Colon (tissue), 2 donors: ENCODE results near the gene TMEM200A.
A peak's percentile ranks its signal among the peaks of the same experiment; 100 is the strongest.

ENCODE experiments used
- FAIRE-seq: peaks from 2 replicates; lab custom pipeline; 2012; peaks lifted over from hg19 to GRCh38; lab: Jason Lieb, UNC
- donor health status: control.
- donor health status: control.

The TMEM200A gene

GRCh38 chr6:130377915-130378314, 12.1 kb downstream of the TMEM200A start:
- FAIRE-seq, result peak; percentile 43

GRCh38 chr6:130379223-130379622, 13.4 kb downstream of the TMEM200A start:
- FAIRE-seq, result no peak

- no peak for FAIRE-seq
Observed at GRCh38 chr6:130381012-130381411, 15.2 kb downstream of the TMEM200A start.

GRCh38 chr6:130381459-130382380, 15.9 kb downstream of the TMEM200A start:
- FAIRE-seq, result no peak

GRCh38 chr6:130382872-130383490, 17.2 kb downstream of the TMEM200A start:
- no peak for FAIRE-seq

GRCh38 chr6:130385064-130385695, 19.4 kb downstream of the TMEM200A start:
- no peak for FAIRE-seq

- no peak for FAIRE-seq
Observed at GRCh38 chr6:130389142-130389541, 23.3 kb downstream of the TMEM200A start.

- FAIRE-seq, result no peak
Observed at GRCh38 chr6:130390890-130391289, 25.1 kb downstream of the TMEM200A start.

- FAIRE-seq, result no peak
Observed at GRCh38 chr6:130393306-130393705, 27.5 kb downstream of the TMEM200A start.

GRCh38 chr6:130394246-130394645, 28.4 kb downstream of the TMEM200A start:
- no peak for FAIRE-seq

GRCh38 chr6:130395164-130395563, 29.3 kb downstream of the TMEM200A start:
- FAIRE-seq, result peak; percentile 24

GRCh38 chr6:130396722-130397121, 30.9 kb downstream of the TMEM200A start:
- FAIRE-seq, result no peak

GRCh38 chr6:130405549-130405948, 39.7 kb downstream of the TMEM200A start:
- FAIRE-seq, result no peak

GRCh38 chr6:130407032-130407431, 41.2 kb downstream of the TMEM200A start:
- no peak for FAIRE-seq

- FAIRE-seq, result no peak
Observed at GRCh38 chr6:130409418-130410100, 43.7 kb downstream of the TMEM200A start.

- no peak for FAIRE-seq
Observed at GRCh38 chr6:130411481-130411880, 45.7 kb downstream of the TMEM200A start.

GRCh38 chr6:130412556-130413290, 46.9 kb downstream of the TMEM200A start:
- FAIRE-seq, result no peak

GRCh38 chr6:130417951-130418350, 52.1 kb downstream of the TMEM200A start:
- FAIRE-seq, result no peak

GRCh38 chr6:130420911-130421310, 55.1 kb downstream of the TMEM200A start:
- FAIRE-seq, result no peak

GRCh38 chr6:130421585-130421984, 55.8 kb downstream of the TMEM200A start:
- no peak for FAIRE-seq

GRCh38 chr6:130423044-130423443, 57.2 kb downstream of the TMEM200A start:
- no peak for FAIRE-seq

- no peak for FAIRE-seq
Observed at GRCh38 chr6:130424710-130425109, 58.9 kb downstream of the TMEM200A start.
